GM23248 (cell line): ENCODE data around the gene SGO1. TPM values are rescaled to one million over a fixed set of nuclear protein-coding genes. Genes with fewer than 3 reads are reported as not detected.

Source experiments
- DNase-seq: peaks from one replicate; pipeline ENCODE4 v3.0.0-alpha.2; 2015
- H2AFZ ChIP-seq: fragments of 200-600 bp; sonication (generic); 2 replicates; pipeline ENCODE4 v1.6.1; 2016; ENCODE audit warnings: antibody characterized with exemption
- H3F3A ChIP-seq: fragments of 200-600 bp; sonication (generic); 2 replicates; pipeline ENCODE4 v1.6.1; 2016; ENCODE audit warnings: mild to moderate bottlenecking, antibody characterized with exemption, mixed run types; ENCODE audit not compliant: insufficient read depth
- H3K27ac ChIP-seq: fragments of 200-600 bp; sonication (generic); 2 replicates; pipeline ENCODE4 v1.5.1; 2016; ENCODE audit warnings: mild to moderate bottlenecking
- H3K27me3 ChIP-seq: fragments of 200-600 bp; sonication (generic); replicated peaks from 2 replicates; pipeline ENCODE4 v1.6.1; 2016; ENCODE audit warnings: mild to moderate bottlenecking; ENCODE audit not compliant: insufficient read depth
- H3K36me3 ChIP-seq: fragments of 200-600 bp; sonication (generic); 2 replicates; pipeline ENCODE4 v1.6.1; 2016; ENCODE audit warnings: low read depth, mild to moderate bottlenecking
- H3K4me1 ChIP-seq: fragments of 200-600 bp; sonication (generic); 2 replicates; pipeline ENCODE4 v1.6.1; 2016; ENCODE audit warnings: mild to moderate bottlenecking; ENCODE audit not compliant: insufficient read depth
- H3K4me2 ChIP-seq: fragments of 200-600 bp; sonication (generic); one replicate; pipeline ENCODE4 v1.6.1; 2016; ENCODE audit warnings: mild to moderate bottlenecking; ENCODE audit not compliant: unreplicated experiment
- H3K4me3 ChIP-seq: fragments of 200-600 bp; sonication (generic); 2 replicates; pipeline ENCODE4 v1.5.1; 2016; ENCODE audit warnings: mild to moderate bottlenecking
- H3K79me2 ChIP-seq: fragments of 200-600 bp; sonication (generic); 2 replicates; pipeline ENCODE4 v1.6.1; 2016; ENCODE audit warnings: mild to moderate bottlenecking; ENCODE audit not compliant: insufficient read depth
- H3K9ac ChIP-seq: fragments of 200-600 bp; sonication (generic); 2 replicates; pipeline ENCODE4 v1.6.1; 2016; ENCODE audit warnings: mild to moderate bottlenecking
- H3K9me2 ChIP-seq: fragments of 200-600 bp; sonication (generic); 2 replicates; pipeline ENCODE4 v1.6.1; 2016; ENCODE audit warnings: mixed run types, mild to moderate bottlenecking, moderate library complexity; ENCODE audit not compliant: insufficient read depth
- H3K9me3 ChIP-seq: fragments of 200-600 bp; sonication (generic); one replicate; pipeline ENCODE4 v1.6.1; 2017; ENCODE audit warnings: low read depth
- H4K20me1 ChIP-seq: fragments of 200-600 bp; sonication (generic); 2 replicates; pipeline ENCODE4 v1.6.0; 2016; ENCODE audit not compliant: insufficient read depth
- EZH2 ChIP-seq: fragments of 200-600 bp; sonication (generic); IDR thresholded peaks from 2 replicates; pipeline ENCODE4 v1.6.1; 2018; ENCODE audit warnings: antibody characterized with exemption, mild to moderate bottlenecking; ENCODE audit not compliant: insufficient read depth, poor library complexity, severe bottlenecking
- EZH2phosphoT487 ChIP-seq: fragments of 200-600 bp; sonication (generic); IDR thresholded peaks from 2 replicates; pipeline ENCODE4 v1.6.1; 2018; ENCODE audit warnings: antibody characterized with exemption, moderate library complexity, mild to moderate bottlenecking, low read depth; ENCODE audit not compliant: insufficient read depth
- WGBS, 2 experiments: methylation state at CpG; one replicate each; pipeline ENCODE4 v1.1.6; 2015 to 2017; ENCODE audit warnings: low lambda C conversion rate in 2 of 2, low coverage in 1 of 2; ENCODE audit errors: missing lambda C conversion rate in 2 of 2; 5-methylcytosine and 5-hydroxymethylcytosine counted together
- in situ Hi-C: fragments of 300-500 bp; cut with MboI; formaldehyde crosslinking; loops from 2 replicates; pipeline ENCODE4 v1.15.0; 2020
- polyA plus RNA-seq: library from polyadenylated mRNA; unstranded; fragments of >200 nt; fragmentation: Nextera tagmentation; extraction: Ambion mirVana; gene quantifications from 2 replicates; pipeline ENCODE4 v1.2.1, GENCODE V29; 2016
- total RNA-seq: library from RNA; depleted of rRNA; stranded (reverse); fragments of >200 nt; shearing (Covaris generic); gene quantifications from 2 replicates; pipeline ENCODE4 v1.2.3, GENCODE V29; 2014; rRNA removed

The SGO1 gene
- total RNA-seq: 1.0 and 5.7 TPM in 2 replicates
- polyA plus RNA-seq: 6.6 and 7.4 TPM in 2 replicates

DNA sequence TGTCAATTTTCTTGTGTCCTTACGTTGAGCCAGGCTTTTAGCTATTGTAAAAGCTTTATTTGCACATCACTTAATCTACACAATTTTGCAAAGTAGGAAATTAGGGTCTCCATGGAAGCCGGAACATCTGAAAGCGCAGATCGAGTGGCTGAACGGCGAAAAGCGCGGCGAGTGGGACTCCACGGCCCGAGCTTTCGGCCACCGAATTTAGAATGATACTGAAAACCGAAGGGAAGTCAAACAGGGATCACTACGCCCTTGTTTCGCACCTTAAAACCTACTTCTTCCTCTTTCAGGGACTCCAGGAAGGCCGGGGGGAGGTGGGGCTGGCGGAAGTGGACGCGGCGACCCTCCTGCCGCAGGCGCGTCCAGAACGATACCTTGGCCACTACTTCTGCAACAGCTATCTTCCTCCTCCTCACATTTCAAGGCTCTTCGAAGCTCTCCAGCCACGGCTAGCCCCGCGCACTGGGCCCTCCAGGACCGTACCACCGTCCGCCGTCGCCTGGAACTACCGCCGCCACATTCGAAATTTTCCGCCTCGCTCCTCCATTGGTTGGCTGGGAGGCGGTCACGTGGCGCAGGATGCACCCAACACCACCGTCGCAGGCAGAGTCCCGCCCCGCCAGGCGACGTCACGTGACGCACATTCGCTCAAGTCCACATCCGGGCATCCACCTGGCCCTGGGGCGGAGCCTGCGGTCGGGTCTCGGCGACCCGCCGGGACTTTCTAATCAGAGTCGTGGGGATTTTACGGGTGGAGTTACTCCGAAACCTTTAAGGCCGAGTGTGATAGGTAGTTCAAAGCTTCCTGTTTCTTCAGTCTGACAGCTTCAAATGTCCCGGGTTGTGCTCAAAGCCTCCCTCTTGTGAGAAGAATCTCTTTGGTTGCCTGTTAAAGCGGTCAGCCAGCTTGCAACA, at the start of gene SGO1:
TSS of gene SGO1 (minus strand) at position 528 of the 921 bp plus-strand sequence. CDS start 2,179 bp downstream, outside the sequence.
- H3K9me3 ChIP-seq: no peaks in the 10 kb centered on the region
- no peaks in the 10 kb centered on the region for H3K9me2 ChIP-seq
- H2AFZ ChIP-seq: peak within 1 kb of the TSS; percentile 99
- H3K4me1 ChIP-seq: peaks cover 8% of the 10 kb centered on the region; the same call in 1 of the 2 replicates
- H3K79me2 ChIP-seq: peaks cover 15% of the 10 kb centered on the region; the same call in 1 of the 2 replicates
- peak within 1 kb of the TSS; percentile 99 for H3K9ac ChIP-seq
- H3K36me3 ChIP-seq: no peaks in the 10 kb centered on the region
- H3K27ac ChIP-seq: peak within 1 kb of the TSS; percentile 96
- peak within 1 kb of the TSS; percentile 97 for H3K4me2 ChIP-seq
- WGBS, 2 experiments: 1% methylated on average over 63 to 65 of the region's 65 CpGs
- peak within 1 kb of the TSS; percentile 98 for H3K4me3 ChIP-seq
- DNase-seq: peak; percentile 99
- TF ChIP-seq EZH2: no peak
- TF ChIP-seq EZH2phosphoT487: no peak
- peaks cover 4% of the 10 kb centered on the region; the same call in 1 of the 2 replicates for H3F3A ChIP-seq
- in situ Hi-C loops: no loop called here
- H3K27me3 ChIP-seq: no peaks in the 10 kb centered on the region
- H4K20me1 ChIP-seq: no peaks in the 10 kb centered on the region

DNA sequence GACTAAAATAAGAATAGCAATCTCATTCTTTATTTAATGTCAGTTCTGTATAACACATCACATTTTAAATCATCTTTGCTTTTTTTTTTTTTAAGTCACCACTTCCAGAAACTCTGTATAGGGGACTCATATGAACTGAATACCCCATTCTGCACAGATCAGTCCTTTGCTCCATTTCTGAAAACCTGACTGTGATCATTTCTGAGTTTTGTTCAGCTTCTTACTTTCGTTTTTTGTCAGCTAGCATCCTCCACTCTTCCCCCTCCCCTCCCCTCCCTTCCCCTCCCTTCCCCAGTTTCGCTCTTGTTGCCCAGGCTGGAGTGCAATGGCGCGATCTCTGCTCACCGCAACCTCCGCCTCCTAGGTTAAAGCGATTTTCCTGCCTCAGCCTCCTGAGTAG, 49.8 kb upstream of the SGO1 start:
- Histone ChIP-seq H3K79me2 (no peaks in the 10 kb centered on the region), H3F3A (no peaks in the 10 kb centered on the region), H3K27me3 (no peaks in the 10 kb centered on the region), H3K27ac (no peak overlapping the region), H3K9me2 (no peaks in the 10 kb centered on the region), H3K4me2 (no peak overlapping the region), H3K9me3 (no peaks in the 10 kb centered on the region), H3K9ac (no peak overlapping the region), H3K4me3 (no peak overlapping the region), H3K4me1 (no peaks in the 10 kb centered on the region), H3K36me3 (no peaks in the 10 kb centered on the region), H2AFZ (no peak overlapping the region), H4K20me1 (no peaks in the 10 kb centered on the region)
- no peak for TF ChIP-seq EZH2phosphoT487
- TF ChIP-seq EZH2: no peak
- DNase-seq: no peak
- in situ Hi-C loops: no loop called here
- 67 to 87% methylated on average over 5 to 7 of the region's 7 CpGs for WGBS, 2 experiments

DNA sequence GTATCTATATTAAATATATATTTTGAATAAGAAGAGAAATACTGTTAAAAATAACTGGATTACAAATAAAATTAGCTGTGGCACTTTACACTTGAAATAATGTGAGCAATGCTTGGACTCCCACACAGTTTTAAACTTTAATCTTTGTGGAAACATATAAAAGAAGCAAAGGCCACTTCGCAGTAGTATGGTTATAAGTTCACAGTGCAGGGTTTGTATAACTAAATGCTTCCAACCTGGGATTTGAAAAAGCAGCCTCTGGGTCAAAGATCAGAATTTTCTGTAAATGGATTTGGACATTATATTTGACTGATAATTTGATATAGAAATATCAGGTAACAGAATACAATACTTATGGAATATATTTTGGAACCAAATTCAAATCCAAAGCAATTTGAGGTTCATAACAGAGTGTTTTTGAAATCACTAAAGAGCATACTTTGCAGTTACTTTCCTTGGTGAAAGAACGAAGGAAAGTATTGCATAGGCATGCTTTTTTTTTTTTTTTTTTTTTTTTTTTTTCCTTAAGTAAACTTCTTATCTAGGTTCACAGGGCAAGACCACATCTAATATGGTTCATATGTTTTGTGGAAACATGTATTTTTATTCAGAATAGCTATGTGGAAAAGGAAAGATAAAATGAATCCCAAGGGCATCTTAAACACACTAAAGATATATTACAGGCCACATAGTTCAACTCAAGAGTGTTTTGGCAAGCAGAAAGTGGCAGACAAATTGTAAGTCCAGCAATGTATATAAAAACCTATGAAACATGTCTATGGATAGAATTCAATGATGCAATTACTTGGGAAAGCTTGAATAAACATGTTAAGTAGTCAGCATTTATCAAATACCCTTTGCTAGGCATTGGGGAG, 47.1 kb upstream of the SGO1 start:
- H3K4me3 ChIP-seq: no peak overlapping the region
- H3F3A ChIP-seq: no peaks in the 10 kb centered on the region
- no peak overlapping the region for H3K9ac ChIP-seq
- H3K9me2 ChIP-seq: no peaks in the 10 kb centered on the region
- in situ Hi-C loops: no loop called here
- H3K9me3 ChIP-seq: no peaks in the 10 kb centered on the region
- no peaks in the 10 kb centered on the region for H3K79me2 ChIP-seq
- H3K4me1 ChIP-seq: no peaks in the 10 kb centered on the region
- TF ChIP-seq EZH2 (no peak), EZH2phosphoT487 (no peak)
- no peak for DNase-seq
- H3K27ac ChIP-seq: no peak overlapping the region
- 57 to 58% methylated on average over 2 of the region's 2 CpGs for WGBS, 2 experiments
- H2AFZ ChIP-seq: no peak overlapping the region
- no peaks in the 10 kb centered on the region for H4K20me1 ChIP-seq
- H3K4me2 ChIP-seq: no peak overlapping the region
- no peaks in the 10 kb centered on the region for H3K27me3 ChIP-seq
- H3K36me3 ChIP-seq: no peaks in the 10 kb centered on the region

GRCh38 chr3:20230954-20231353, 44.9 kb upstream of the SGO1 start:
- Histone ChIP-seq H3K4me2 (no peak overlapping the region), H3K4me1 (no peaks in the 10 kb centered on the region), H3K27me3 (no peaks in the 10 kb centered on the region), H3K4me3 (no peak overlapping the region), H2AFZ (no peak overlapping the region), H3K9me3 (no peaks in the 10 kb centered on the region), H3K9me2 (no peaks in the 10 kb centered on the region), H3K36me3 (no peaks in the 10 kb centered on the region), H4K20me1 (no peaks in the 10 kb centered on the region), H3K79me2 (no peaks in the 10 kb centered on the region), H3F3A (no peaks in the 10 kb centered on the region), H3K27ac (no peak overlapping the region), H3K9ac (no peak overlapping the region)
- 54 to 62% methylated on average over 1 of the region's 1 CpG for WGBS, 2 experiments
- in situ Hi-C loops: no loop called here
- DNase-seq: no peak
- no peak for TF ChIP-seq EZH2phosphoT487
- no peak for TF ChIP-seq EZH2
